IMR-90 (cell line): ENCODE results near the gene PCGF3.

Experiments used
- BHLHE40 ChIP-seq: fragments of 150-350 bp; IDR thresholded peaks from 2 replicates; pipeline ENCODE4 v1.6.1; 2016; ENCODE audit warnings: mild to moderate bottlenecking, low read depth, low read length
- CEBPB ChIP-seq: IDR thresholded peaks from 2 replicates; pipeline ENCODE4 v1.6.1; 2012; ENCODE audit warnings: low read depth, low read length, improper control_type of control experiment
- POLR2A ChIP-seq: IDR thresholded peaks from 2 replicates; pipeline ENCODE4 v1.6.1; 2012; ENCODE audit warnings: mild to moderate bottlenecking, low read depth, low read length
- RAD21 ChIP-seq: IDR thresholded peaks from 2 replicates; pipeline ENCODE4 v1.6.1; 2012; ENCODE audit warnings: low read length, improper control_type of control experiment
- RCOR1 ChIP-seq: IDR thresholded peaks from 2 replicates; pipeline ENCODE4 v1.6.1; 2012; ENCODE audit warnings: mild to moderate bottlenecking, low read length, improper control_type of control experiment; ENCODE audit not compliant: insufficient replicate concordance
- TF ChIP-seq, protein P1 (sequence below): conservative IDR thresholded peaks from 2 replicates; pipeline ENCODE4 v1.5.1; 2012; ENCODE audit warnings: mild to moderate bottlenecking, low read depth, low read length, improper control_type of control experiment
- TF ChIP-seq, protein P2 (sequence below): fragments of 150-350 bp; IDR thresholded peaks from 2 replicates; pipeline ENCODE4 v1.6.1; 2017; ENCODE audit warnings: mild to moderate bottlenecking, antibody characterized with exemption, low read length, low read depth
- TF ChIP-seq, protein P3 (sequence below): fragments of 150-350 bp; IDR thresholded peaks from 2 replicates; pipeline ENCODE4 v1.6.1; 2016; ENCODE audit warnings: low read depth, mild to moderate bottlenecking, low read length, moderate library complexity, borderline replicate concordance

DNA sequence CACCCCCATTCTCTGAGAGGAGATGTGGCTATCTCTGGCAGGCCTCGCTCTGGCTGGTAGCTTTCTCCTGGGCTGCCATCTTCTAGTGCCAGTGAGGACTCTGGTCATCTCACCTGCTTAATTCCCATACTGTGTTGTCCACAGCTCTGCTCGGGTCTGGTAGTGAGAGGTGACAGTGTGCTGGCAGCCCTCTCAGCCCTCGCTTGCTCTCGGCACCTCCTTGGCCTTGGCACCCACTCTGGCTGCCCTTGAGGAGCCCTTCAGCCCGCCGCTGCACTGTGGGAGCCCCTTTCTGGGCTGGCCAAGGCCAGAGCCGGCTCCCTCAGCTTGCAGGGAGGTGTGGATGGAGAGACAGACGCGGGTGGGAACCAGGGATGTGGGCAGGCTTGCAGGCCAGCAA, 67.6 kb downstream of the PCGF3 start:
- TF ChIP-seq, protein P1, sequence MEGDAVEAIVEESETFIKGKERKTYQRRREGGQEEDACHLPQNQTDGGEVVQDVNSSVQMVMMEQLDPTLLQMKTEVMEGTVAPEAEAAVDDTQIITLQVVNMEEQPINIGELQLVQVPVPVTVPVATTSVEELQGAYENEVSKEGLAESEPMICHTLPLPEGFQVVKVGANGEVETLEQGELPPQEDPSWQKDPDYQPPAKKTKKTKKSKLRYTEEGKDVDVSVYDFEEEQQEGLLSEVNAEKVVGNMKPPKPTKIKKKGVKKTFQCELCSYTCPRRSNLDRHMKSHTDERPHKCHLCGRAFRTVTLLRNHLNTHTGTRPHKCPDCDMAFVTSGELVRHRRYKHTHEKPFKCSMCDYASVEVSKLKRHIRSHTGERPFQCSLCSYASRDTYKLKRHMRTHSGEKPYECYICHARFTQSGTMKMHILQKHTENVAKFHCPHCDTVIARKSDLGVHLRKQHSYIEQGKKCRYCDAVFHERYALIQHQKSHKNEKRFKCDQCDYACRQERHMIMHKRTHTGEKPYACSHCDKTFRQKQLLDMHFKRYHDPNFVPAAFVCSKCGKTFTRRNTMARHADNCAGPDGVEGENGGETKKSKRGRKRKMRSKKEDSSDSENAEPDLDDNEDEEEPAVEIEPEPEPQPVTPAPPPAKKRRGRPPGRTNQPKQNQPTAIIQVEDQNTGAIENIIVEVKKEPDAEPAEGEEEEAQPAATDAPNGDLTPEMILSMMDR = no peak
- TF ChIP-seq, protein P2, sequence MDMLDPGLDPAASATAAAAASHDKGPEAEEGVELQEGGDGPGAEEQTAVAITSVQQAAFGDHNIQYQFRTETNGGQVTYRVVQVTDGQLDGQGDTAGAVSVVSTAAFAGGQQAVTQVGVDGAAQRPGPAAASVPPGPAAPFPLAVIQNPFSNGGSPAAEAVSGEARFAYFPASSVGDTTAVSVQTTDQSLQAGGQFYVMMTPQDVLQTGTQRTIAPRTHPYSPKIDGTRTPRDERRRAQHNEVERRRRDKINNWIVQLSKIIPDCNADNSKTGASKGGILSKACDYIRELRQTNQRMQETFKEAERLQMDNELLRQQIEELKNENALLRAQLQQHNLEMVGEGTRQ = no peak
- TF ChIP-seq RCOR1 (no peak), RAD21 (no peak), BHLHE40 (no peak), CEBPB (no peak), POLR2A (no peak)
- TF ChIP-seq, protein P3, sequence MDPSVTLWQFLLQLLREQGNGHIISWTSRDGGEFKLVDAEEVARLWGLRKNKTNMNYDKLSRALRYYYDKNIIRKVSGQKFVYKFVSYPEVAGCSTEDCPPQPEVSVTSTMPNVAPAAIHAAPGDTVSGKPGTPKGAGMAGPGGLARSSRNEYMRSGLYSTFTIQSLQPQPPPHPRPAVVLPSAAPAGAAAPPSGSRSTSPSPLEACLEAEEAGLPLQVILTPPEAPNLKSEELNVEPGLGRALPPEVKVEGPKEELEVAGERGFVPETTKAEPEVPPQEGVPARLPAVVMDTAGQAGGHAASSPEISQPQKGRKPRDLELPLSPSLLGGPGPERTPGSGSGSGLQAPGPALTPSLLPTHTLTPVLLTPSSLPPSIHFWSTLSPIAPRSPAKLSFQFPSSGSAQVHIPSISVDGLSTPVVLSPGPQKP = no peak
